IMR-90 (cell line): Measurements from ENCODE around the gene GPR89A. TPM values are rescaled to one million over a fixed set of nuclear protein-coding genes. Genes with fewer than 3 reads are reported as not detected.
"Not testable (repeated sequence)": the region's sequence is repeated elsewhere in the genome, so short reads cannot be mapped to it uniquely, and the experiment has no call there.

Source experiments
- ATAC-seq: fragments of 200-7000 bp; cut with Tn5 transposase; 2 replicates; pipeline ENCODE4 v1.9.1; 2020; ENCODE audit warnings: low read depth, mild to moderate bottlenecking, moderate library complexity
- BruUV-seq: library from RNA; stranded (reverse); fragments of 400-500 nt; replicated peaks from 2 replicates; lab custom pipeline; 2021; lab: Mats Ljungman, UMichigan
- CTCF ChIA-PET: fragments of 300-600 bp; formaldehyde crosslinking; extraction: SDS; loops from one replicate; lab custom pipeline; 2021; ENCODE audit warnings: antibody characterized with exemption; lab: Yijun Ruan, JAX
- POLR2A ChIA-PET: fragments of 300-600 bp; sonication (Branson Sonifier 250); formaldehyde crosslinking; loops from one replicate; lab custom pipeline; 2022; ENCODE audit warnings: antibody characterized with exemption; ENCODE audit not compliant: unreplicated experiment; lab: Charles Lee
- DNase-seq: peaks from one replicate; pipeline ENCODE4 v3.0.0; 2013
- H2AFZ ChIP-seq: replicated peaks from 2 replicates; pipeline ENCODE3; 2013; ENCODE audit warnings: low read length, mild to moderate bottlenecking; ENCODE audit not compliant: poor library complexity
- H2AK5ac ChIP-seq: 2 replicates; pipeline ENCODE4 v1.6.1; 2013; ENCODE audit warnings: low read depth, low read length, inconsistent platforms
- H2AK9ac ChIP-seq: replicated peaks from 2 replicates; pipeline ENCODE3; 2013; ENCODE audit warnings: mild to moderate bottlenecking, low read depth, low read length, moderate library complexity; ENCODE audit not compliant: poor library complexity
- H2BK120ac ChIP-seq: 2 replicates; pipeline ENCODE4 v1.6.1; 2013; ENCODE audit warnings: low read depth, low read length, inconsistent platforms
- H2BK15ac ChIP-seq: 3 replicates; pipeline ENCODE4 v1.6.1; 2013; ENCODE audit warnings: low read depth, low read length, inconsistent platforms
- H2BK20ac ChIP-seq: 2 replicates; pipeline ENCODE4 v1.6.1; 2013; ENCODE audit warnings: low read depth, mild to moderate bottlenecking, inconsistent platforms, low read length, moderate library complexity
- H2BK5ac ChIP-seq: 2 replicates; pipeline ENCODE4 v1.6.1; 2013; ENCODE audit warnings: mild to moderate bottlenecking, low read depth, low read length, inconsistent platforms; ENCODE audit not compliant: poor library complexity, severe bottlenecking
- H3K14ac ChIP-seq: replicated peaks from 2 replicates; pipeline ENCODE4 v1.6.1; 2013; ENCODE audit warnings: low read depth, low read length, inconsistent platforms
- H3K18ac ChIP-seq: 2 replicates; pipeline ENCODE4 v1.6.1; 2013; ENCODE audit warnings: low read depth, low read length, control low read depth
- H3K23ac ChIP-seq: 2 replicates; pipeline ENCODE4 v1.6.1; 2013; ENCODE audit warnings: low read depth, low read length, inconsistent platforms
- H3K27ac ChIP-seq: 2 replicates; pipeline ENCODE4 v1.5.1; 2013; ENCODE audit warnings: mild to moderate bottlenecking, control low read depth, low read length; ENCODE audit not compliant: insufficient read depth
- H3K27me3 ChIP-seq: 2 replicates; pipeline ENCODE4 v1.6.1; 2013; ENCODE audit warnings: low read length; ENCODE audit not compliant: control insufficient read depth, insufficient read depth
- H3K36me3 ChIP-seq: 2 replicates; pipeline ENCODE4 v1.6.1; 2013; ENCODE audit warnings: low read length, mixed read lengths; ENCODE audit not compliant: control insufficient read depth, insufficient read depth
- H3K4ac ChIP-seq: 2 replicates; pipeline ENCODE4 v1.6.1; 2013; ENCODE audit warnings: low read depth, low read length, inconsistent platforms
- H3K4me1 ChIP-seq: 2 replicates; pipeline ENCODE4 v1.6.1; 2013; ENCODE audit warnings: low read length, mixed read lengths; ENCODE audit not compliant: control insufficient read depth, insufficient read depth
- H3K4me2 ChIP-seq: 2 replicates; pipeline ENCODE4 v1.6.1; 2013; ENCODE audit warnings: low read depth, mild to moderate bottlenecking, control low read depth, low read length, moderate library complexity
- H3K4me3 ChIP-seq: 2 replicates; pipeline ENCODE4 v1.5.1; 2013; ENCODE audit warnings: low read depth, mild to moderate bottlenecking, control low read depth, low read length, moderate library complexity; ENCODE audit not compliant: insufficient read depth
- H3K56ac ChIP-seq: 2 replicates; pipeline ENCODE4 v1.6.1; 2013; ENCODE audit warnings: low read length, inconsistent platforms; ENCODE audit not compliant: insufficient read depth; ENCODE audit errors: extremely low read depth
- H3K79me1 ChIP-seq, 2 experiments: 2 replicates each; pipeline ENCODE4 v1.6.1; 2013; ENCODE audit warnings: low read length in 2 of 2, inconsistent platforms in 1 of 2, low read depth in 1 of 2
- H3K9ac ChIP-seq: 2 replicates; pipeline ENCODE4 v1.6.1; 2013; ENCODE audit warnings: low read depth, low read length, control low read depth
- H3K9me1 ChIP-seq: 2 replicates; pipeline ENCODE4 v1.6.1; 2013; ENCODE audit warnings: low read length, inconsistent platforms; ENCODE audit not compliant: insufficient read depth
- H3K9me3 ChIP-seq: 2 replicates; pipeline ENCODE4 v1.6.1; 2013; ENCODE audit warnings: low read length; ENCODE audit not compliant: control insufficient read depth, insufficient read depth
- H4K20me1 ChIP-seq: 2 replicates; pipeline ENCODE4 v1.6.1; 2013; ENCODE audit warnings: low read length, inconsistent platforms; ENCODE audit not compliant: insufficient read depth
- H4K5ac ChIP-seq: 2 replicates; pipeline ENCODE4 v1.6.1; 2013; ENCODE audit warnings: mild to moderate bottlenecking, low read depth, low read length, control low read depth
- H4K8ac ChIP-seq, 2 experiments: 2 replicates each; pipeline ENCODE4 v1.6.1; 2013; ENCODE audit warnings: low read depth in 2 of 2, low read length in 2 of 2, control low read depth in 1 of 2, inconsistent platforms in 1 of 2
- H4K91ac ChIP-seq: 2 replicates; pipeline ENCODE4 v1.6.1; 2013; ENCODE audit warnings: low read depth, low read length, inconsistent platforms; ENCODE audit not compliant: insufficient read depth
- WGBS, 2 experiments: methylation state at CpG; one replicate each; pipeline versions ENCODE4 v1.1.5 to v1.1.7; 2013; ENCODE audit warnings: missing lambda C conversion rate in 2 of 2; ENCODE audit not compliant: insufficient read length in 1 of 2; ENCODE audit errors: extremely low coverage in 2 of 2; 5-methylcytosine and 5-hydroxymethylcytosine counted together
- dilution Hi-C: fragments of 300-500 bp; cut with HindIII; formaldehyde crosslinking; loops from one replicate; pipeline ENCODE4 v1.14.3; 2018; ENCODE audit warnings: low sequenced_read_pairs; ENCODE audit not compliant: unreplicated experiment
- in situ Hi-C: fragments of 300-500 bp; cut with MboI; formaldehyde crosslinking; loops from 3 replicates; pipeline ENCODE4 v1.14.3; 2019; ENCODE audit warnings: low sequenced_read_pairs, inconsistent platforms, mixed read lengths
- intact Hi-C: fragments of 100-400 bp; cut with micrococcal nuclease; formaldehyde crosslinking; loops from 2 replicates; pipeline ENCODE4 v1.10.0; 2022
- polyA plus RNA-seq, 3 experiments: library from polyadenylated mRNA; depleted of rRNA; stranded (reverse); fragments of >200 nt; gene quantifications; 2 replicates each; pipeline ENCODE4 v1.2.3, GENCODE V29; 2012; ENCODE audit warnings: low replicate concordance in 1 of 3
- total RNA-seq: library from RNA; depleted of rRNA; stranded (reverse); fragments of >200 nt; gene quantifications from 2 replicates; pipeline ENCODE4 v1.2.3, GENCODE V29; 2012

Gene GPR89A
- total and polyA plus RNA-seq, 2 of the 4 experiments (the other 2 are of a cell fraction) = 13.5 to 29.0 TPM

GRCh38 chr1:145590806-145591205 lies 17.0 kb upstream of the GPR89A start:
- H2BK120ac ChIP-seq, H3K9me3 ChIP-seq, H3K27me3 ChIP-seq, H4K20me1 ChIP-seq, H2BK15ac ChIP-seq, H4K8ac ChIP-seq, H4K5ac ChIP-seq, H3K14ac ChIP-seq, in situ Hi-C loops, H3K4me1 ChIP-seq, H3K18ac ChIP-seq, H3K9me1 ChIP-seq, H2AK5ac ChIP-seq, H3K36me3 ChIP-seq, H3K4me2 ChIP-seq, H3K9ac ChIP-seq, H3K4ac ChIP-seq, ATAC-seq, H2BK20ac ChIP-seq, dilution Hi-C loops, POLR2A ChIA-PET, intact Hi-C loops, BruUV-seq, H2AFZ ChIP-seq, H3K79me1 ChIP-seq, CTCF ChIA-PET, DNase-seq, H3K56ac ChIP-seq, H2AK9ac ChIP-seq, H3K23ac ChIP-seq, H2BK5ac ChIP-seq, H3K4me3 ChIP-seq, H3K27ac ChIP-seq, H4K91ac ChIP-seq: not testable (repeated sequence)
- no CpG with 5 or more reads among the region's 7 CpGs for WGBS, 2 experiments

GRCh38 chr1:145592347-145592746 lies 15.4 kb upstream of the GPR89A start:
- H2BK15ac ChIP-seq, ATAC-seq, H3K9me1 ChIP-seq, POLR2A ChIA-PET, H3K27ac ChIP-seq, H3K27me3 ChIP-seq, H3K9me3 ChIP-seq, H2BK20ac ChIP-seq, H3K18ac ChIP-seq, H3K56ac ChIP-seq, H3K23ac ChIP-seq, H2BK5ac ChIP-seq, H4K20me1 ChIP-seq, H4K8ac ChIP-seq, H2BK120ac ChIP-seq, H3K36me3 ChIP-seq, H3K4me2 ChIP-seq, H3K4ac ChIP-seq, intact Hi-C loops, H2AFZ ChIP-seq, H3K14ac ChIP-seq, H2AK9ac ChIP-seq, H4K5ac ChIP-seq, dilution Hi-C loops, H2AK5ac ChIP-seq, CTCF ChIA-PET, BruUV-seq, in situ Hi-C loops, H3K79me1 ChIP-seq, H3K4me1 ChIP-seq, H3K4me3 ChIP-seq, H4K91ac ChIP-seq, H3K9ac ChIP-seq, DNase-seq: not testable (repeated sequence)
